ENCODE measurements around the gene RSPRY1. TPM values are rescaled to one million over a fixed set of nuclear protein-coding genes. Genes with fewer than 3 reads are reported as not detected.

The RSPRY1 gene
- total and polyA plus RNA-seq, 2 of the 8 experiments (the other 6 are each of a cell fraction or from before 2014, with no cell fraction given) = 11.5 to 32.5 TPM

DNA sequence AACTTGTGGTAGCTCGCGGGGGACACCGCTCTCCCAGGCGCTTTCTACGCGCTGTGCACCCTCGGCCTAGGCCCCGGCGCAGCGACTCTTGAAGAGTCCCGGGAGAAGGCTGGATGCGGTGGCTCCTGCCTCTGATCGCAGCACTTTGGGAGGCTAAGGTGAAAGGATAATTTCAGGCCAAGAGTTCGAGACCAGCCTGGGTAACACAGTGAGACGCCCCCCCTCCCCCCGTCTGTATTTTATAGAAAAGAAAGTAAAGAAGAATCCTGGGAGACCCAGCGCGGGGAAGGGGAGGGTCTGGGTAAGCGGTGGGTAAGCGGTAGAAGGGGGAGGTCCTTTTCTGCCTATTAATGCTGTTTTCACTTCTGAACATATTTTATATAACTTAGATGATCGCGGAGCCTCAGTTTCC is 98.8 kb downstream of the RSPRY1 start:
- DNase-seq (ENCODE audit: low read depth in 1 of 2, low spot score in 2 of 2) (no peak), FAIRE-seq (no peak)
- no peak overlapping the region for H4K5ac ChIP-seq (ENCODE audit: insufficient read length, low read depth, low read length)
- no peak overlapping the region for H4K91ac ChIP-seq (replicated peaks; ENCODE audit: insufficient read length, low read length)
- H3K4me3 ChIP-seq (ENCODE audit: extremely low read depth in 1 of 4, insufficient read depth in 2 of 4, low read depth in 3 of 4, low read length in 4 of 4) = peak overlapping the region; percentile 76 to 93 (median 80)
- peaks cover 9 to 28% (median 24%) of the 10 kb centered on the region in 4 experiments; a peak in 6 of 7 replicates for H3K27me3 ChIP-seq (replicated peaks in 1 of 4; ENCODE audit: control insufficient read depth in 3 of 4, extremely low read depth in 1 of 4, insufficient read depth in 3 of 4, low read length in 3 of 4)
- no peak overlapping the region for H3K18ac ChIP-seq (ENCODE audit: extremely low read depth, low read length)
- no peaks in the 10 kb centered on the region for H3K79me2 ChIP-seq (ENCODE audit: control insufficient read depth in 1 of 2, insufficient read depth in 2 of 2, low read length in 2 of 2)
- ChIA-PET CTCF (ENCODE audit: partially characterized antibody) (no interaction called here), POLR2A (ENCODE audit: partially characterized antibody) (interaction anchor here (1.1 kb wide), 2 partner anchors 98 to 131 kb away, joined by 3 to 4 read pairs; no protein-coding TSS in a partner anchor)
- TF ChIP-seq TBP (IDR thresholded peaks at IDR 0.05; ENCODE audit: low read depth, low read length) (peak; percentile 11; the same call in 1 of the 2 replicates), CEBPB (IDR thresholded peaks at IDR 0.05; ENCODE audit: low read depth, low read length) (no peak), KDM1A (IDR thresholded peaks at IDR 0.05; ENCODE audit: borderline replicate concordance, low read length) (0 out of 2 replicates have a peak, but pooled peaks have one; percentile 29)
- H3K56ac ChIP-seq (replicated peaks; ENCODE audit: insufficient read length, low read depth, low read length) = no peak overlapping the region
- H4K8ac ChIP-seq (ENCODE audit: extremely low read depth, insufficient read depth, low read length) = peak overlapping the region; percentile 93
- 13% methylated on average over 22 of the region's 22 CpGs; no CpG with 5 or more reads in 1 of the 2 experiments for WGBS, 2 experiments (ENCODE audit: extremely low coverage in 1 of 2, insufficient coverage in 1 of 2, insufficient read length in 1 of 2, insufficient replicate concordance in 2 of 2, low coverage in 1 of 2, low lambda C conversion rate in 2 of 2, missing lambda C conversion rate in 1 of 2)
- H2BK15ac ChIP-seq (ENCODE audit: low read length) = no peak overlapping the region
- H2BK12ac ChIP-seq (ENCODE audit: low read depth, low read length) = no peak overlapping the region
- H2AK5ac ChIP-seq (ENCODE audit: low read depth, low read length) = no peak overlapping the region
- no peak overlapping the region for H2BK5ac ChIP-seq (ENCODE audit: low read depth, low read length)
- no peak overlapping the region for H3K27ac ChIP-seq (ENCODE audit: low read depth, low read length)
- no peak overlapping the region; the same call in 1 of the 2 replicates for H2AFZ ChIP-seq (ENCODE audit: low read length)
- H3K36me3 ChIP-seq (ENCODE audit: control insufficient read depth in 2 of 4, insufficient read depth in 4 of 4, low read length in 3 of 4) = no peaks in the 10 kb centered on the region; a peak in 2 of 8 replicates
- no peak overlapping the region for H2BK20ac ChIP-seq (ENCODE audit: low read length)
- H4K20me1 ChIP-seq (replicated peaks in 1 of 2; ENCODE audit: control insufficient read depth in 1 of 2, insufficient read depth in 2 of 2, low read length in 2 of 2) = no peaks in the 10 kb centered on the region
- no peaks in the 10 kb centered on the region for H3K79me1 ChIP-seq (ENCODE audit: low read depth, low read length)
- no peak overlapping the region for H3K4ac ChIP-seq (replicated peaks; ENCODE audit: insufficient read length, low read depth, low read length)
- no peaks in the 10 kb centered on the region for H3K9me3 ChIP-seq (ENCODE audit: insufficient read depth in 2 of 2, low read depth in 1 of 2, low read length in 1 of 2)
- H3K23me2 ChIP-seq (ENCODE audit: low read depth, low read length) = peaks cover 6% of the 10 kb centered on the region
- H3K23ac ChIP-seq (ENCODE audit: insufficient read length) = no peak overlapping the region
- no peak overlapping the region for H2BK120ac ChIP-seq (replicated peaks; ENCODE audit: low read depth, low read length)
- no peak overlapping the region for H3K9ac ChIP-seq (replicated peaks in 1 of 4; ENCODE audit: extremely low read depth in 1 of 4, low read depth in 3 of 4, low read length in 3 of 4)
- H3K4me2 ChIP-seq (ENCODE audit: insufficient read depth in 1 of 2, low read depth in 2 of 2, low read length in 2 of 2) = peak overlapping the region; percentile 65 to 98
- peaks cover 0 to 8% (median 4%) of the 10 kb centered on the region in 4 experiments; a peak in 6 of 7 replicates for H3K4me1 ChIP-seq (replicated peaks in 1 of 4; ENCODE audit: control insufficient read depth in 3 of 4, insufficient read depth in 4 of 4, low read length in 3 of 4)
- H3K14ac ChIP-seq (ENCODE audit: insufficient read length) = no peak overlapping the region

Measured in H1 (cell line).